ENCODE results near the gene PRXL2C. TPM values are rescaled to one million over a fixed set of nuclear protein-coding genes. Genes with fewer than 3 reads are reported as not detected.

PRXL2C gene
- total and polyA plus RNA-seq, 9 of the 15 experiments (the other 6 are each of a cell fraction or from before 2014, with no cell fraction given): 3.6 to 15.3 (median 10.6) TPM

DNA sequence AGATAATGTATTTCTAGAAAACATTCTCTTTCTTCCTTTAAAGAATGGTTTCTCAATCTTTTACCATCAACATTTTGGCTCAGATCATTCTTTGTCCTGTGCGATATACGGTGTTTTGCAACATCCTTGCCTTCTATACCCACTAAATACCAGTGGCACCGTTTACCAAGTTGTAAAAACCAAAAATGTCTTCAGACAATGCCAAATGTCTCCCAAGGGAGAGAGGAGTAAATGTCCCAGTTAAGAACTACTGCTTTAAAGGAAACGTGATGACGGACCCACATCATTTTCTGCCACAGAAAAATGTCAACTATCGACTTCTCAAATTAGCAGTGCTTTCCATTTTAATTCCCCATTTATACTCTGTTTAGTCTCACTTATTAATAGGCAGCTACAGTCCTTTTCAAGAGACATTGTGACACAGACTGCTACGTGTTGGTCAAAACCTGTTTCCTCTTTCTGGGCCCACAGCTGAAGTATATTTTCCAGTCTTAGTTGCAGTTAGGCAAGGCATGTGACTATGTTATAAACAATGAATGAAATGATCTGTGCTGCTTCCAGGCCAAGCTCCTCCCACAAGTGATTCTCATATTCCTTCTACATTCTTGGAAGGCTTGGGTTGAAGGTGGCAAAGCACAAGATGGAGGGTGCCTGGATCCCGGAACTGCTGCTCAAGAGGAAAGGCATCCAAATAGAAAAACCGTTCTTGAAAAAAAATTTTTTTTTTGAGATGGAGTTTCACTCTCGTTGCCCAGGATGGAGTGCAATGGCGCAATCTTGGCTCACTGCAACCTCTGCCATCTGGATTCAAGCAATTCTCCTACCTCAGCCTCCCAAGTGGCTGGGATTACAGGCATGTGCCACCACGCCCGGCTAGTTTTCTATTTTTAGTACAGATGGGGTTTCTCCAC is 8.8 kb downstream of the PRXL2C start:
- CTCF ChIA-PET (ENCODE audit: low intra/inter-chr PET ratio): no interaction called here
- no peaks in the 10 kb centered on the region for H3K27me3 ChIP-seq (ENCODE audit: control insufficient read depth in 2 of 2, insufficient read depth in 2 of 2, low read length in 2 of 2)
- ATAC-seq: no peak
- no peak overlapping the region for H3K9ac ChIP-seq (ENCODE audit: insufficient read depth in 1 of 2, low read depth in 2 of 2, low read length in 2 of 2)
- intact Hi-C loops (cut with micrococcal nuclease): no loop called here
- no peaks in the 10 kb centered on the region for H3K9me3 ChIP-seq (replicated peaks; ENCODE audit: control insufficient read depth, insufficient read depth, low read depth, low read length)
- POLR2A ChIA-PET: no interaction called here
- FAIRE-seq: no peak
- no peak overlapping the region for H3K4me2 ChIP-seq (ENCODE audit: insufficient read depth, low read length)
- no TSS peak for BruUV-seq (replicated peaks)
- DNase-seq (ENCODE audit: extremely low read depth in 1 of 4, low spot score in 3 of 4): no peak
- no peak overlapping the region for H2AFZ ChIP-seq (ENCODE audit: low read depth, low read length)
- no peaks in the 10 kb centered on the region for H4K20me1 ChIP-seq (replicated peaks; ENCODE audit: control insufficient read depth, insufficient read depth, low read length)
- H3K79me2 ChIP-seq (ENCODE audit: control insufficient read depth, insufficient read depth, low read length): no peaks in the 10 kb centered on the region
- TF ChIP-seq NR4A1 (CRISPR knock-in tag; IDR thresholded peaks at IDR 0.05) (no peak), NR4A1 (tag; IDR thresholded peaks at IDR 0.05) (no peak), POLR2AphosphoS2 (IDR thresholded peaks at IDR 0.05; ENCODE audit: low read length) (no peak), ZNF263 (CRISPR knock-in tag; IDR thresholded peaks at IDR 0.05; ENCODE audit: borderline replicate concordance) (no peak), PPARD (CRISPR knock-in tag; IDR thresholded peaks at IDR 0.05) (no peak), MEF2A (IDR thresholded peaks at IDR 0.05; ENCODE audit: control insufficient read depth, low read depth, low read length) (no peak), ADNP (tag; IDR thresholded peaks at IDR 0.05) (no peak), HNRNPLL (IDR thresholded peaks at IDR 0.05; ENCODE audit: low read depth, low read length, poor library complexity, severe bottlenecking) (no peak), NCOA4 (IDR thresholded peaks at IDR 0.05; ENCODE audit: partially characterized antibody) (no peak), ZNF184 (CRISPR knock-in tag; IDR thresholded peaks at IDR 0.05) (no peak), OTX1 (CRISPR knock-in tag; IDR thresholded peaks at IDR 0.05) (no peak), ARID1B (IDR thresholded peaks at IDR 0.05) (no peak), SUPT5H (IDR thresholded peaks at IDR 0.05) (no peak), KLF16 (IDR thresholded peaks at IDR 0.05) (no peak), PML (IDR thresholded peaks at IDR 0.05; ENCODE audit: low read length) (no peak)
- no peak overlapping the region for H3K27ac ChIP-seq (ENCODE audit: extremely low read depth, low read depth, low read length)
- no peaks in the 10 kb centered on the region for H3K4me1 ChIP-seq (replicated peaks in 1 of 2; ENCODE audit: control insufficient read depth in 2 of 2, insufficient read depth in 2 of 2, low read length in 2 of 2)
- 91% methylated on average over 11 of the region's 13 CpGs for WGBS (ENCODE audit: insufficient coverage, low coverage, missing lambda C conversion rate)
- no peak overlapping the region for H3K4me3 ChIP-seq
- peaks cover 60% of the 10 kb centered on the region for H3K36me3 ChIP-seq (ENCODE audit: control insufficient read depth, insufficient read depth, low read length)
- H3K9me1 ChIP-seq (ENCODE audit: control insufficient read depth, insufficient read depth, low read length): no peaks in the 10 kb centered on the region
- in situ Hi-C loops (cut with MboI): no loop called here
